ENCODE results near the gene HIRIP3. TPM values are rescaled to one million over a fixed set of nuclear protein-coding genes. Genes with fewer than 3 reads are reported as not detected.

HIRIP3 gene
- total RNA-seq, 1 experiment from 2014 or later, result 18.4 TPM

DNA sequence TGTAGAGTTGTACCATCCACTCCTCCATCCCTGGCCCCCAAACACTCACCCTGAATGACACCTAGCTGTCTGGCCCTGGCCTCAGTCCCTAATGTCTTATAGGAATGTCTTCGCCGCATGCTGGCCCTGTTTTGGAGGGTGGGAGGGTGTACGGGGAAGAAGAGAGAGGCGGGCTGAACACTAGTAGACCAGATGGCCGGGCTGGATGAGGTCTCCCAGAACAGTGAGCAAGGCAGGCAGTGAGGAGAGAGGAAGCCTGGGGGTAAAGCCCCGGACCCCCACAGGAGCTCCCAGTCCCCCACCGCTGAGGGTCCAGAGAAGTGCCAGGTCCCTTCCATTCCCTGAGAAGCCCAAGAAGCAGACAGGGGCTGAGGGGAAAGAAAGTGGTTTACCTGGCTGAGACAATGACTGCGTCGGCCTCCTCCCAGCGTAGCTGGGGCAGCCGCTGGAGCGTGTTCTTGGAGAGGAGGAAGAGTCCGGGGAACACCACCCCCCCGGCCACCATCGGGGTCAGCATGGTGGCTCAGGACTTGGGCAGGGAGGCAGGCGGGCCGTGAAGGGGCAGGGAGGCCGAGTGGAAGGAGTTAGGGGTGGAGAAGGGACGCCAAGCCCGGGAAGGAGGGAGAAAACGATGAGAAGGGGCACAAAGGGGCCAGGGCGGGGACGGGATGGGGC lies 34.7 kb upstream of the HIRIP3 start:
- TF ChIP-seq EZH2 (IDR thresholded peaks at IDR 0.05; ENCODE audit: low read length, unreplicated experiment) (no peak), EZH2phosphoT487 (IDR thresholded peaks at IDR 0.05; ENCODE audit: borderline replicate concordance, low read length) (no peak)
- TF ChIP-seq, protein P1, sequence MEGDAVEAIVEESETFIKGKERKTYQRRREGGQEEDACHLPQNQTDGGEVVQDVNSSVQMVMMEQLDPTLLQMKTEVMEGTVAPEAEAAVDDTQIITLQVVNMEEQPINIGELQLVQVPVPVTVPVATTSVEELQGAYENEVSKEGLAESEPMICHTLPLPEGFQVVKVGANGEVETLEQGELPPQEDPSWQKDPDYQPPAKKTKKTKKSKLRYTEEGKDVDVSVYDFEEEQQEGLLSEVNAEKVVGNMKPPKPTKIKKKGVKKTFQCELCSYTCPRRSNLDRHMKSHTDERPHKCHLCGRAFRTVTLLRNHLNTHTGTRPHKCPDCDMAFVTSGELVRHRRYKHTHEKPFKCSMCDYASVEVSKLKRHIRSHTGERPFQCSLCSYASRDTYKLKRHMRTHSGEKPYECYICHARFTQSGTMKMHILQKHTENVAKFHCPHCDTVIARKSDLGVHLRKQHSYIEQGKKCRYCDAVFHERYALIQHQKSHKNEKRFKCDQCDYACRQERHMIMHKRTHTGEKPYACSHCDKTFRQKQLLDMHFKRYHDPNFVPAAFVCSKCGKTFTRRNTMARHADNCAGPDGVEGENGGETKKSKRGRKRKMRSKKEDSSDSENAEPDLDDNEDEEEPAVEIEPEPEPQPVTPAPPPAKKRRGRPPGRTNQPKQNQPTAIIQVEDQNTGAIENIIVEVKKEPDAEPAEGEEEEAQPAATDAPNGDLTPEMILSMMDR (conservative IDR thresholded peaks at IDR 0.05; ENCODE audit: low read depth, low read length), result no peak
- ChIA-PET POLR2A (ENCODE audit: unreplicated experiment) (no interaction called here), CTCF (no interaction called here)
- Histone ChIP-seq H3K9me3 (ENCODE audit: low read length) (no peaks in the 10 kb centered on the region), H3K27ac (ENCODE audit: low read length) (no peak overlapping the region), H3K79me2 (ENCODE audit: low read length) (no peaks in the 10 kb centered on the region), H3K36me3 (ENCODE audit: low read depth, low read length) (no peaks in the 10 kb centered on the region; the same call in 1 of the 2 replicates), H3K4me3 (ENCODE audit: low read length) (no peak overlapping the region), H3K27me3 (ENCODE audit: low read length) (no peaks in the 10 kb centered on the region), H3K9me2 (replicated peaks; ENCODE audit: low read length) (no peaks in the 10 kb centered on the region), H4K20me1 (ENCODE audit: low read length) (no peaks in the 10 kb centered on the region), H3K9ac (ENCODE audit: low read length) (no peak overlapping the region), H3F3A (ENCODE audit: low read length, unreplicated experiment) (no peaks in the 10 kb centered on the region), H3K4me2 (ENCODE audit: low read length) (no peak overlapping the region), H3K4me1 (ENCODE audit: insufficient read depth, low read length) (no peaks in the 10 kb centered on the region), H2AFZ (ENCODE audit: low read length) (no peak overlapping the region)
- no TSS peak for BruUV-seq (replicated peaks)
- no peak for DNase-seq
- no peak for ATAC-seq
- intact Hi-C loops (cut with micrococcal nuclease), result no loop called here

DNA sequence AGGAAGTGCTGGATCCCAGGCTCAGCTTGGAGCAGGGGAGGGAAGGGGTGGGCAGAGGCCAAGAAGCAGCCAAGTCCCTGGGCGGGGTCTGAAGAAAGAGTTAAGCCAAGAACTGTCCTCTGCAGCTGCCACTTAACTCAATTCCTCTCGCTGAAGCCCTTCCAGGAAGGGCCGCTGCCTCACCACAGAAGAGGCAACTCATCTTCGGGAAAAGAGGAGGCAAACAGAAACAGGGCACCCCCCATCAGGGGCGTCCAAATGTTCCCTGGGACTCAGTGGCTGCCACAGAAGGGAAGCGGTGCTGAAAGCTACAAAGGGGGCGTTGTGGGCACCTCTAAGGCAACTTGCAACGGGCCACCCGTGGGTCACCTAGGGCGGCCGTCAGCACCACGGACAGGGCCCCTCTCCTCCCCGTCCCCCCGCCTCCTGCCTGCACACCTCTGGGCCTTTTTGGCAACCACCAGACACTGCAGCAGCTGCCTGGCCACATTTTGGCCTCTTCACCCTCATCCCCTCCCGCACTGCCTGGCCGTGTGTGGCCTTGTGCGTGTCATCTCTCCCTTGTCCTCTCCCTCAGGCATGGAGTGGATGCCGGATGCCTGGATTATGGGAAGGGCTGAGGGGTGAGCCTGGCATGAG lies 33.1 kb upstream of the HIRIP3 start:
- ATAC-seq, result no peak
- TF ChIP-seq EZH2phosphoT487 (IDR thresholded peaks at IDR 0.05; ENCODE audit: borderline replicate concordance, low read length) (no peak), EZH2 (IDR thresholded peaks at IDR 0.05; ENCODE audit: low read length, unreplicated experiment) (no peak)
- TF ChIP-seq, protein P1 (conservative IDR thresholded peaks at IDR 0.05; ENCODE audit: low read depth, low read length), result no peak
- intact Hi-C loops (cut with micrococcal nuclease), result no loop called here
- H3K9me2 ChIP-seq (replicated peaks; ENCODE audit: low read length), result no peaks in the 10 kb centered on the region
- ChIA-PET POLR2A (ENCODE audit: unreplicated experiment) (no interaction called here), CTCF (no interaction called here)
- no peak overlapping the region for H3K9ac ChIP-seq (ENCODE audit: low read length)
- H3K4me3 ChIP-seq (ENCODE audit: low read length), result no peak overlapping the region
- H4K20me1 ChIP-seq (ENCODE audit: low read length), result no peaks in the 10 kb centered on the region
- DNase-seq, result no peak
- H3K27me3 ChIP-seq (ENCODE audit: low read length), result no peaks in the 10 kb centered on the region
- no TSS peak for BruUV-seq (replicated peaks)
- no peak overlapping the region for H3K27ac ChIP-seq (ENCODE audit: low read length)
- no peaks in the 10 kb centered on the region for H3K9me3 ChIP-seq (ENCODE audit: low read length)
- H2AFZ ChIP-seq (ENCODE audit: low read length), result no peak overlapping the region
- no peaks in the 10 kb centered on the region for H3K4me1 ChIP-seq (ENCODE audit: insufficient read depth, low read length)
- no peaks in the 10 kb centered on the region for H3K79me2 ChIP-seq (ENCODE audit: low read length)
- H3F3A ChIP-seq (ENCODE audit: low read length, unreplicated experiment), result no peaks in the 10 kb centered on the region
- H3K4me2 ChIP-seq (ENCODE audit: low read length), result no peak overlapping the region
- H3K36me3 ChIP-seq (ENCODE audit: low read depth, low read length), result no peaks in the 10 kb centered on the region; the same call in 1 of the 2 replicates
